NCI-H748 (cell line): ENCODE measurements around the gene TMED7.
A peak's percentile ranks its signal among the peaks of the same experiment; 100 is the strongest.

Experiments used
- DNase-seq: peaks from one replicate; lab custom pipeline; 2025; ENCODE audit not compliant: unreplicated experiment; lab: John Stamatoyannopoulos, UW

Gene TMED7

GRCh38 chr5:115627295-115627865, 1.5 kb upstream of the TMED7 start:
- no peak for DNase-seq

DNA sequence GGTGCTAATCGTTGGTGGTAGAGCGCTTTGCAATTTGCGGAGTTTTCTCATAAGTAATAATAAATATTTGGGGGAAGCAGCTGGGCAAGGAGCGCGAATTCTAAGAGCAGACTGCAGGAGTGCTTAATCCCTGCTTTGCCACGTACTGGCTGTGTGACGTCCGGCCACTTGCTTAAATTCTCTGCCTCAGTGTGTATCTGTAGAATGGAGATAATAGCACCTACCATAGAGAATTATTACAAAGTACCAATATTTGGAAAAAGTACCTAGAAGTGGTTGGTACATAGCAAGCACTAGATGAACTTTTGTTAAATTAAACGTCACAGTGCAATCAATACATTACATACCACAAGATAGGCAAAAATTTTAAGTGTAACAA, 598 bp upstream of the TMED7 start:
- no peak for DNase-seq

GRCh38 chr5:115624994-115625393, 842 bp downstream of the TMED7 start:
- peak; percentile 60 for DNase-seq

GRCh38 chr5:115623658-115624057, 2.2 kb downstream of the TMED7 start:
- no peak for DNase-seq

DNA sequence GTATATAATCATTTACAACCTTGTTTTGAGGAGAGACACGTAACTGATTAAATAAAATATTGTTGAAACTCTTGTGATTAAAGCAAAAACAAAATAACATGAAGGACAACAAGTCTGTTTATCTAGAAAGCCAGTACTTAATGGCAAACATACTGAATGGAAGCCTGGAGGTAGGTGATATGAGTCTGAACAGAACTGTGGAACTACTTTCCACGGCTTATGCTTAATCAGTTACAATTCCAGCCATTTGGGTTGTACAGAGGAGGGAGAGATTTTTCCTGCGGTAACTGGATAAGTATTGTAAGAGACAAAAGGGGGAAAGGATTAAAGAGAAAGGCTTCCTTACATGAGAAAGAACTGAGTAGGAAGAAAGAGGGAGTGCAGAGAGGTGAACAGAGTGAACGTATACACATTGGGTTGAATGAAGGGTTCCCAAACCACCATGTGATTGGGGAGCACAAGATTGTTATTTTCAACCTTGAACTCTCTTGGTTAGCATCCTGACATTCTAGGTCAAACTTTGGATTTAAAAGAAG, 4.4 kb downstream of the TMED7 start:
- DNase-seq: no peak

DNA sequence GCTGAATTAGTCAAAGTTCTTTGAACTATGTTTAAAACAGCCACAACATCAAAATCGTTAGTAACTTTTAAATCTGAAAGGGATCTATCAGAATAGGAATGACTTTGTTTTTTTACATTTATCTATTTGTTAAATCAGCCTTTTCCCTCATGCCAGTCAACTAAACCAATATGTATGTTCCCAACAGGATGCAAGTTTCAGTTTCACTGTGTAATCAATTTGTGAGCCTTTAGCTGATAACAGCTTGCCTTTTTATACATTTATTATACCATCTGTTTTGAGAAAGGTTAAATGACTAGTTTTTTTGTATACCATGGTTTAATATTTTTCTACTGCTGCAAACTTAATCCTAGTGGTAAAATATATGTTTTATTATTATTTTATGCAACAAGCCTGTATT, 8.9 kb downstream of the TMED7 start:
- no peak for DNase-seq

DNA sequence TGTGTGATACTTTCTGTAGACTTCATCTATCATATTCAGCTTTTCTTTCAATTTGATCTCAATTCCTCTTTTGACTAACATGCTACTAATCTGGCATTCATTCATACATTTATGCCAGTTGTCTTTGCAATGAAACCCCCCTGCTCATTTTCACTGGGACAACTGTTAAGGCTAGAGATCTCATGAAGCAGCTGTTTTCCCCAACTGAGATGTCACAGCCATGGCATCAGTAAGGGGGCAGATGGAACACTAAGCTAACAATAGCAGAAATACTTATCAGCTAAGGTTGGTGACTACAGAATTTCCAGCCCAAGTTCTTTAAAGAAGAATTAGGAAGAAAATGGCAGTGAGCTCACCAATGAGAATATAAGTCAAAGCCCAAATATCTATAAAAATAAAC, 9.4 kb downstream of the TMED7 start:
- DNase-seq: no peak

DNA sequence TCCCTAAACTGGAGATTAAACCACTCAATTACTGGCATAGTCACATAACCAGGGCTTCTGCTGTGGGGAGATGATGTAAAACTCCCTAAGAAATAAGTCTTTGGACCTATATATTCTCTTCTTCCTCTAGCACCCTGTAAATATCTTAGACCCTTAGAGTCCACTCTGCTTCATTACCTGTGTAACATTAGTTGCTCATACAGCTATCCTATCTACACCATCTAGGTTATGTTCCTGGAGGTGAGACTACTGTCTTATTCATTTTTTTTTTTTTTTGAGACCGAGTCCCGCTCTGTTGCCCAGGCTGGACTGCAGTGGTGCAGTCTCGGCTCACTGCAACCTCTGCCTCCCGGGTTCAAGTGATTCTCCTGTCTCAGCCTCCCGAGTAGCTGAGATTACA, 14.0 kb downstream of the TMED7 start:
- DNase-seq: no peak

- no peak for DNase-seq
Observed at GRCh38 chr5:115607935-115608334, 17.9 kb downstream of the TMED7 start.

- no peak for DNase-seq
Observed at GRCh38 chr5:115605436-115605835, 20.4 kb downstream of the TMED7 start.

GRCh38 chr5:115602591-115603125, 23.2 kb downstream of the TMED7 start:
- DNase-seq: peak; percentile 55

DNA sequence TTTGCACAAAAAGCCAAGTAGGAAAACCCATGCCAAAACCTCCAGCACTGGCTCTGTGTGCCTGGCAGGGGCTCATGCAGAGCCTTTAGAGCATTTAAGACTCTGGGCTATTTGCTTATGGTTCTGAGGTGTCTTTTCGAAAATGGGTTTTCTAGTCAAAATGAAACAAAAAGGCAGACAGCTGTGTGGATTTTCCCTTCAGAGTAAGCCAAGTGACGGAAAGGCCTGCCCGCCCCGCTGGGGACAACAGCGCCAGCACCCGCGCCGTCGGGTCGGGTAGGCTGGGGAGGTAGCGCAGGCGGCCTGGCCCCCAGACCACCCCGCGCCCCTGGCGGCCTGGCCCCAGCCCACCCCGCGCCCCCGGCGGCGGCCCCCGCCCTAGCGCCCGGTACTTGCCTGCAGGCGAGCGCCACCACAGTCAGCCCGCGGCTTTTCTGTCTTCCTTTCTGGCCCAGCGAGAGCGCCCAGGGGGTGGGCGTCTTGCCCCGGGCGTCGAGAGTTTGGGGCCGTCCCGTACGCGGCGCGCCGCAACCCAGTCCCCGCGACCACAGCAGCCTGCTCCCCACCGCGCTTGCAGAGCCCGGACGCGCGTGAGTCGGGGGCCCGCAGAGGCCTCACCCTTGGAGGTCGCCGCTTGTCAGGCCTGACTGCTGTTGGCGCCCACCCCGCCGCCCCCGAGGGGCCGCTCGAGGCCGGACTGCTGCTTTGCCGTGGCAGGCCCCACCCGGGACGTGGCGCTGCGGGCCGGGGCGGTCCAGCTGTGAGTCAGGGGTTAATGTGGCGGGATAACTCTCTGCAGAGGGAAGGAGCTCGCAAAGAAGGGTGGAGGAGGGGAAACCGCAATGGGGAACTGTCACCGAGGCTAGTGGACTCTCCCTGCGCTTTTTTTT, 23.9 kb downstream of the TMED7 start, which contains the start of gene TICAM2:
TSS of gene TICAM2 (minus strand) at position 779 of the 890 bp plus-strand sequence. CDS start 21,223 bp downstream, outside the sequence.
- DNase-seq: peak; percentile 31

DNA sequence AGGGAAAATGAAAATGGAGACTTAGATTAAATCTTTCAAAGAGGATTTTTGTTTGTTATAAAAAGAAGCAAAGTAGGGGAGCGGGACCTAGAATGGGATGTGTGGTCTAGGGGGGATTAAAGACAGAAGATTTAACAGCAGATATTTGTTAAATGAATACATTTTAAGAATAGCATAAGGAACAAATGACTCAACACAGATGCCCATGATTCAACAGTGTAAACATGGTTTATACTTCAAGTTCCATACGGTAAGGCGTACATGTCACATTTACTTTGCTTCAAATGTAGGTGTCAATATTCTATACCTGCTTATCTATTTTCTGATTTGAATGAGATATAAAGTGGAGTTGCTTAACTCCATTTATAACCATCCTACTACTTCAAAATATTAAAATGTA, 25.1 kb downstream of the TMED7 start:
- DNase-seq: no peak

- no peak for DNase-seq
Observed at GRCh38 chr5:115599924-115600323, 25.9 kb downstream of the TMED7 start.

DNA sequence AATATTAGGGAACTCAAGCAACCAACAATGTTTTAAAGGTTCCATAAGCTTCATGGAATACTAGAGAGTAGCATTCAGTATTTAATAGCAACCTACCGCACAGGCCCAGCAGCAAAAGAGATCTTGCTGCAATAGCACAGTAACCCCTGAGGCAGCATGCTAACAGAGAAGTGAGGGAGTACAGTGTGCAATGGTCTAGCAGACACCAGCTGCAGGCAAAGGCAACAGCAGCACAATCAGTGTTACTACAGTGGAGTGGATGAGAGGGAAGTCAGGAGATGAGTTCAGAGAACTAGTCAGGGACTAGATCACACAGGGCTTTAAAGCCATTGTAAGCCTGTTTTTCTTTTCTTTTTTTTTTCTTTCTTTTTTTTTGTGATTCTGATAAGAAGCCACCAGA, 26.3 kb downstream of the TMED7 start:
- DNase-seq: peak; percentile 2

GRCh38 chr5:115594128-115595047, 31.4 kb downstream of the TMED7 start:
- no peak for DNase-seq

- no peak for DNase-seq
Observed at GRCh38 chr5:115589043-115589442, 36.8 kb downstream of the TMED7 start.

DNA sequence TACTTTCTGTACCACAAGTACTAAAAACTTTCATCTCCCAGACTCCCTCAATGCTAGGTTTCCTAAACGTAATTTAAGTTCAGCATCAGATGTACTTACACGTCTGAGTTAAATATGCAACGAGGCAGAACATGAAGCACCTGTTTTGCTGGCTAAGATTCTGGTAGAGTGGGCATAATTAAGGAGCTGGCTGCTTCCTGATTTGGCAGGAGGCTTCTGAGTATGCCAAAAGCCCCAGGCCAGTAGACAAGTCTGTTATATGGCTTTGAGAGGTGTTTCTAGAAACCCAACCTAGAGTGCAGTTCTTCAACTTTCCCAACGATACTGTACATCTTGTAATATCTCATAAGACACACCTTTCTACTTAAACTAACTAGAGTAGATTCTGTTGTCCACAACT, 37.2 kb downstream of the TMED7 start:
- no peak for DNase-seq

GRCh38 chr5:115586525-115587146, 39.2 kb downstream of the TMED7 start:
- DNase-seq: peak; percentile 35

- no peak for DNase-seq
Observed at GRCh38 chr5:115585265-115585664, 40.6 kb downstream of the TMED7 start.
